KG1 (cell line): ENCODE measurements around the gene INA.
"Not testable (repeated sequence)": the region's sequence is repeated elsewhere in the genome, so short reads cannot be mapped to it uniquely, and the experiment has no call there.

Experiments
- DNase-seq: peaks from one replicate; lab custom pipeline; 2025; lab: John Stamatoyannopoulos, UW

Gene INA

GRCh38 chr10:103276896-103277712 lies at the start of gene INA:
TSS of gene INA (plus strand) at chr10:103277138. CDS start at chr10:103277212, 74 bp downstream.
- no peak for DNase-seq

DNA sequence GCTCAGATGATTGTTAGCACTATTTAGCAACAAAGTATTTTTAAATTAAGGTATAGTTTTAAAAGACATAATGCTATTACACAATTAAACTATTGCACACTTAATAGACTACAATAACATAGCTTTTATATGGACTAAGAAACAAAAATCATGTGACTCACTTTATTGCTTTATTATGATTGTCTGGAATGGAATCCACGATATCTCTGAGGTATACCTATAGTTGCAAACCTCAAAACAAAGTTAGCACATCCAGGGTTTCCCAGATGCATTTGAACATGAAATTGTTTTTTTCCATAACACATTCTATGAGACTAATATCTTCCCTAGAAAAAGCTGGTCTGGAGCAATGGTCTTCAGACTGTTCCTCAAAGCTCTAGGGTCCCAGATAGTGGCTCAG lies 49.5 kb upstream of the INA start:
- DNase-seq, result no peak

DNA sequence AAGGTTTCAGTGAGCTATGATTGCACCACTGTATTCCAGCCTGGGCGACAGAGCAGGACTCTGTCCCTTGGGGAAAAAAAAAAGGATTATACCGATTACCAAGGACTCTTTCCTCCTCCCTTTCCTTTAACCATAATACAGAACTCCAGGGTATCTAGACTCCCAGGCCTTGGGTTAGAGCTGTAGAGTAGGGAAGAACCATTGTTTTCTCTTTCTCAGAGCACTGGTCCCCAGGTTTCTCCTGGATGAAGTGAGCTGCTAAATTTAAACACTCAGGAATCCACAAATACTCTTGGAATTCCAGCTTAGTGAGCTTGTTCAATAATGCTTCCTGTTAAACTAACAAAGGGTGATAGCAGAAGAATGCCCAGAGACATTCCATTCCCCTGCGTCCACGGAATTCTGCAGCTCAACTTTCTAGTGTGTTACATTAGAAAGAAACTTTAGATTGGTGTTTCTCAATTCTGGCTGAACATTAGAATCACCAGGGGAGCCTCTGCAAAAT lies 45.8 kb upstream of the INA start:
- DNase-seq, result no peak

- DNase-seq, result no peak
Observed at GRCh38 chr10:103232131-103232673, 44.7 kb upstream of the INA start.

- DNase-seq, result no peak
Observed at GRCh38 chr10:103232772-103233488, 44.0 kb upstream of the INA start.

- DNase-seq, result no peak
Observed at GRCh38 chr10:103235775-103236174, 41.2 kb upstream of the INA start.

- DNase-seq, result no peak
Observed at GRCh38 chr10:103238506-103239252, 38.3 kb upstream of the INA start.

- no peak for DNase-seq
Observed at GRCh38 chr10:103241262-103242011, 35.5 kb upstream of the INA start.

DNA sequence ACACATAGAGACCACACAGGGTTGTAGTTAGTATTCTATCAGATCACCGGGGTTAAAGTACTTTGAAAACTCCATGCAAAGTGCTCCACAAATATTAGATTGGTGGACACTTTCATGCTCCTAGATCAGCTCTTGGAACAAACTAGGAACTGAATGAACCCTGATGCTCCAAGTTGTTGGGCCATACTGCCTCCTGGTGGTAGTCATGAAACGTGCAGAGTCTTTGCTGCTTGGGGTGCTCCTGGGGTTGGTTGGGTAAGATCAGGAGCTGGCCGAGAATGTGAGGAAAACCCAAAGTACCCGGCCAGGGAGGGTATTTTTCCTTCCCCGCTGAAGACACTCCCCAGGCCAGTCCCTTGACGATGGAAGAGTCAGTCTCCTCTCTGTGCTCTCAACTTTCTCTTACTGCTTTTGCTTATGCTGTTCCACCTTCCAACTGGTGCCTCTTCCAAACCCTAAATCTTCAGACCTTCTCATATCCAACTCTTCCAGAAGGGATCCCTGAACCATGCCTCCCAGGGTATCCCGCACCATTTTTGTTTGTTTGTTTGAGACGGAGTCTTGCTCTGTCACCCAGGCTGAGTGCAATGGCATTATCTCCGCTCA lies 32.2 kb upstream of the INA start:
- DNase-seq, result peak; percentile 62

GRCh38 chr10:103245587-103245986 lies 31.4 kb upstream of the INA start, which contains the start of gene RPEL1:
TSS of gene RPEL1 (plus strand) at chr10:103245887. CDS start at chr10:103245997, 110 bp downstream.
- DNase-seq, result not testable (repeated sequence)

DNA sequence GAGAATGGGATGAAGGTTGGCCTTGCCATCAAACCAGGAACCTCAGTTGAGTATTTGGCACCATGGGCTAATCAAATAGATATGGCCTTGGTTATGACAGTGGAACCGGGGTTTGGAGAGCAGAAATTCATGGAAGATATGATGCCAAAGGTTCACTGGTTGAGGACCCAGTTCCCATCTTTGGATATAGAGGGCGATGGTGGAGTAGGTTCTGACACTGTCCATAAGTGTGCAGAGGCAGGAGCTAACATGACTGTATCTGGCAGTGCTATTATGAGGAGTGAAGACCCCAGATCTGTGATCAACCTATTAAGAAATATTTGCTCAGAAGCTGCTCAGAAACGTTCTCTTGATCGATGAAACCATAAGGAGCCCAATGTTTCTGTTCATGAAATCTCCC lies 30.6 kb upstream of the INA start:
- no peak for DNase-seq

GRCh38 chr10:103254113-103254512 lies 22.8 kb upstream of the INA start:
- DNase-seq, result no peak

- no peak for DNase-seq
Observed at GRCh38 chr10:103254538-103255325, 22.2 kb upstream of the INA start.

- DNase-seq, result no peak
Observed at GRCh38 chr10:103256613-103257012, 20.3 kb upstream of the INA start.

DNA sequence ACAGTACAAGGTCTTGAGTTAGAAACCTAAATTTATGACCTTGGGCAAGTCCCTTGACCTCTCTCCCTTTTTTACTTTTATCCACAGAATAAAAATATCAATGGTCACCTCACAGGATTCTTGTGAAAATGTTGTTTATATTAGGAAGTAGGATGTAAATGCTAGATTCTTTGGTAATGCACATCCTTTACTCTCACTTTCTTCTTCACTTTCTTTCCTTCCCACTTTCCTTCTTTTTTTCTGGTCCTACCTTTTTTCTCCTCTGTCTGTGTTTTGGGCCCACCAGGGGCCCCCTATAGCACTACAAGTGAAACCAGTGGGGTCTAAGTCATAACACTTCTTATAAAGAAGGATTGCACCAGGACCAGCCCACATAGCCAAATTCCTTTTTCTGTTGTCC lies 19.1 kb upstream of the INA start:
- DNase-seq, result no peak

DNA sequence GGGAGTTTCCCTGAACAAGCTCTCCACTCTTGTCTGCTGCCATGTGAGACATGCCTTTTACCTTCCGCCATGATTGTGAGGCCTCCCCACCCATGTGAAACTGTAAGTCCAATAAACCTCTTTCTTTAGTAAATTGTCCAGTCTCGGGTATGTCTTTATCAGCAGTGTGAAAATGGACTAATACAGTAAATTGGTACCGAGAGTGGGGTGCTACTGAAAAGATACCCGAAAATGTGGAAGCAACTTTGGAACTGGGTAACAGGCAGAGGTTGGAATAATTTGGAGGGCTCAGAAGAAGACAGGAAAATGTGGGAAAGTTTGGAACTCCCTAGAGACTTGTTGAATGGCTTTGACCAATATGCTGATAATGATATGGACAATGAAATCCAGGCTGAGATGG lies 18.0 kb upstream of the INA start:
- DNase-seq, result not testable (repeated sequence)

DNA sequence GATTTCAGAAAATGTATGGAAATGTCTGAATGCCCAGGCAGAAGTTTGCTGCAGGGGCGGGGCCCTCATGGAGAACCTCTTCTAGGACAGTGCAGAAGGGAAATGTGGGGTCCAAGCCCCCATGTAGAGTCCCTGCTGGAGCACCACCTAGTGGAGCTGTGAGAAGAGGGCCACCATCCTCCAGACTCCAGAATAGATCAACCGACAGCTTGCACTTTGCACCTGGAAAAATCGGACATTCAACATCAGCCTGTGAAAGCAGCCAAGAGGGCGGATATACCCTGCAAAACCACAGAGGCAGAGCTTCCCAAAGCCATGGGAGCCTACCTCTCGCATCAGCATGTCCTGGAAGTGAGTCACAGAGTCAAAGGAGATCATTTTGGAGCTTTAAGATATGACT lies 16.9 kb upstream of the INA start:
- DNase-seq, result no peak

DNA sequence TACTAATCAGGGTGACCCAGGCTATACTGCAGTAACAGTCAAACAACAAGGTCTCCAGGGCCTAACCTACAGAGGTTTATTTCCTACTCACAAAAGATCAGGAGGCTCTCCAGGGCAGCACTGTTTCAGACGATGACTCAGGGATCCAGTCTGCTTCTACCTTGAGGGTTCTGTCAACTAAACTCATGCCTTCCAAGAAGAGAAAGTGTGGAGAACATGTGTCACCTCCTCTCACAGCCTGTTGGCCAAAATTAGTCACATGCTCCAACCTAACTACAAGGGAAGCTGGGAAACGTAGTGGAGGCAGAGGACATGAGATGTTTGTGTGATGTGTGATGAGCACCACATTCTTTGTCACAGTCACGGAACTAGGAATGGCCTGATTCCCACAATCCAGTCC lies 14.7 kb upstream of the INA start:
- no peak for DNase-seq

DNA sequence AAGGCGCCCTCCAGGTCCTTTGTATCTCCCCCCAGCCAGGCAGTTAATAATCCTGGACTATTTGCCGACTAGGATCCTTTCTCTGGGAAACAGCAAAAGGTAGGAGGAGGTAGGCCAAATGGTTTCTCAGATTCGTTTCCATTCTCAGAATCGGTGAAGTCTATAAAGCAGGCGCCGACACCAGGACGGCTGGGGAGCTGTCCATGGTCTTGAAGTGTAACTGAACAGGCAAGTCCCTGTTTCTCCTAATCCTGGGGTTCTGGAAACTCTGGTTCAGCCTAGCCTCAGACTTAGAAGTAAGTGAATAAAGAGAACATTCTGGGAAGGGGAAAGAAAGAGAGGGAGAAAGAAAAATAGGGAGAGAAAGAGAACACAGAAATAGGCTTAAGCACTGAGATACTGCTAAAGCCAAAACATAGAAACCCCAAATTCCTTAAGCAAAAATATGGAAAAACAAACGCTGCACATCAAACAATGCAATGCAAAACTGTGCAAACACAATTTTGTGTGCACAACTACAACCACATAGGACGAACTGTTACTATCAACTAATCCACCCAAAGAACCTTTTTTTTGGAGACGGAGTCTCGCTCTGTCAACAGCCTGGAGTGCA lies 11.1 kb upstream of the INA start:
- DNase-seq, result peak; percentile 6

- DNase-seq, result no peak
Observed at GRCh38 chr10:103273041-103273441, 3.9 kb upstream of the INA start.
